ENCODE results near the gene TECTA.

GRCh38 chr11:121237686-121238658 is 136.9 kb downstream of the TECTA start:
- no peak for TF ChIP-seq CTCF (conservative IDR thresholded peaks at IDR 0.05 in 1 of 2, IDR thresholded peaks at IDR 0.05 in 1 of 2; ENCODE audit: low read depth in 1 of 2, low read length in 2 of 2)
- no peak for TF ChIP-seq EZH2 (IDR thresholded peaks at IDR 0.05; ENCODE audit: low read length, missing control alignments)
